Lung (tissue), 12 donors: ENCODE measurements around the gene CASP9. TPM values are rescaled to one million over a fixed set of nuclear protein-coding genes. Genes with fewer than 3 reads are reported as not detected.

Experiments
- ATAC-seq: fragments of 200-7000 bp; cut with Tn5 transposase; one replicate; pipeline ENCODE4 v1.9.1; 2020; ENCODE audit warnings: moderate number of reproducible peaks; ENCODE audit not compliant: insufficient read depth, low FRiP score
- DNase-seq, 3 donors: peaks; one replicate each; pipeline ENCODE4 v3.0.0-alpha.2; 2013 to 2017
- H3K27ac ChIP-seq, 2 donors: one replicate each; pipeline ENCODE4 v1.5.1; 2013; ENCODE audit warnings: mild to moderate bottlenecking in 2 of 2, moderate library complexity in 2 of 2, control low read depth in 1 of 2, inconsistent platforms in 1 of 2, low read depth in 1 of 2, low read length in 1 of 2
- H3K27me3 ChIP-seq, 3 donors: one replicate each; pipeline ENCODE4 v1.5.1; 2013; ENCODE audit warnings: low read length in 2 of 3; ENCODE audit not compliant: control insufficient read depth in 3 of 3, insufficient read depth in 3 of 3
- H3K36me3 ChIP-seq, 4 donors: one replicate each; pipeline ENCODE4 v1.5.1; 2013; ENCODE audit warnings: low read length in 4 of 4, mild to moderate bottlenecking in 1 of 4, moderate library complexity in 1 of 4; ENCODE audit not compliant: control insufficient read depth in 4 of 4, insufficient read depth in 4 of 4
- H3K4me1 ChIP-seq, 5 donors: one replicate each; pipeline ENCODE4 v1.5.1; 2013; ENCODE audit warnings: low read length in 5 of 5, mild to moderate bottlenecking in 2 of 5, moderate library complexity in 1 of 5; ENCODE audit not compliant: control insufficient read depth in 5 of 5, insufficient read depth in 5 of 5
- H3K4me3 ChIP-seq: one replicate; pipeline ENCODE4 v1.5.1; 2013; ENCODE audit warnings: mild to moderate bottlenecking, control low read depth, moderate library complexity
- H3K9ac ChIP-seq, 2 donors: one replicate each; pipeline ENCODE4 v1.5.1; 2013; ENCODE audit warnings: low read length in 2 of 2, control low read depth in 1 of 2; ENCODE audit not compliant: insufficient read depth in 1 of 2
- H3K9me3 ChIP-seq, 4 donors: one replicate each; pipeline ENCODE4 v1.5.1; 2013; ENCODE audit warnings: low read length in 3 of 4, mild to moderate bottlenecking in 1 of 4, moderate library complexity in 1 of 4; ENCODE audit not compliant: control insufficient read depth in 4 of 4, insufficient read depth in 3 of 4
- WGBS, 2 donors: extraction: QIAGEN DNeasy Blood & Tissue Kit; methylation state at CpG; one replicate each; pipeline ENCODE4 v1.1.7; 2013; 5-methylcytosine and 5-hydroxymethylcytosine counted together
- polyA plus RNA-seq, 2 donors: library from polyadenylated mRNA; stranded (reverse); fragments of 200-250 nt; gene quantifications; one replicate each; pipeline ENCODE4 v1.2.1, GENCODE V29; 2013
- total RNA-seq, 2 donors: library from RNA; depleted of rRNA in 1 of 2; stranded (reverse); fragments of >200 nt in 1 of 2; gene quantifications; one replicate each; pipeline ENCODE4 v1.2.1, GENCODE V29; 2014 to 2021
- TF ChIP-seq, protein P1 (sequence below): IDR thresholded peaks from 2 replicates; pipeline ENCODE4 v1.5.1; 2012; ENCODE audit warnings: mild to moderate bottlenecking; ENCODE audit errors: control extremely low read depth, extremely low read depth
- donor health status: control.
- donor health status: control.
- donor health status: Bipolar disorder and iron deficiency.
- donor health status: healthy.
- donor health status: DM: yes; HTN: yes; CAD: no.

Gene CASP9
- total and polyA plus RNA-seq, 4 donors: 13.3 to 16.6 (median 13.8) TPM

DNA sequence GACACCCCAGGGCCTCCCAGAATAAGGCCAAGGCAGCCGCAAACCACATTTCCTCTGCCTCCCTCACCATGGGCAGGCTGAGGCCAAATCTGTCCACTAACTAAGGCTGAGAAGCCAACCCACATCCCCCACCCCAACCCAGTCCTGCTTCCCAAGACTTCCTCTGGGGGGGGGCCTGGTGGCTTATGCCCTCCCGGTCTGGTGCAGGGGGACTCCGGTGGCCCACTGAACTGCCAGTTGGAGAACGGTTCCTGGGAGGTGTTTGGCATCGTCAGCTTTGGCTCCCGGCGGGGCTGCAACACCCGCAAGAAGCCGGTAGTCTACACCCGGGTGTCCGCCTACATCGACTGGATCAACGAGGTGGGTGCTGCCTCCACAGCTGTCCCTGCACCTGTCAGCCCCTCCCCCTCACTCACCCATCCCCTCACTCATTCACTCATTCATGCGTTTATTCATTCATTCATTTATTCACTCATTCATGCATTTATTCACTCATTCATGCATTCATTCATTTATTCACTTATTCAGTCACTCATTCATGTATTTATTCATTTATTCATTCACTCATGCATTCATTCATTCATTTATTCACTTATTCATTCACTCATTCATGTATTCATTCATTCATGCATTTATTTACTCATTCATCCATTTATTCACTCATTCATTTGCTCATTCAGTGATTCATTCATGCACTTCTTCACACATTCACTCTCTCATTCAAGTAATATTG lies 78.5 kb downstream of the CASP9 start:
- 68 to 76% methylated on average over 14 of the region's 14 CpGs for WGBS, 2 donors
- ATAC-seq (no peak), DNase-seq (no peak)
- Histone ChIP-seq H3K9ac (no peak overlapping the region), H3K27me3 (peaks cover 0 to 6% (median 0%) of the 10 kb centered on the region in 3 donors), H3K4me1 (peaks cover 0 to 10% (median 0%) of the 10 kb centered on the region in 5 donors), H3K27ac (no peak overlapping the region), H3K36me3 (no peaks in the 10 kb centered on the region), H3K4me3 (no peak overlapping the region), H3K9me3 (peaks cover 0 to 1% (median 0%) of the 10 kb centered on the region in 4 donors)
- TF ChIP-seq, protein P1, sequence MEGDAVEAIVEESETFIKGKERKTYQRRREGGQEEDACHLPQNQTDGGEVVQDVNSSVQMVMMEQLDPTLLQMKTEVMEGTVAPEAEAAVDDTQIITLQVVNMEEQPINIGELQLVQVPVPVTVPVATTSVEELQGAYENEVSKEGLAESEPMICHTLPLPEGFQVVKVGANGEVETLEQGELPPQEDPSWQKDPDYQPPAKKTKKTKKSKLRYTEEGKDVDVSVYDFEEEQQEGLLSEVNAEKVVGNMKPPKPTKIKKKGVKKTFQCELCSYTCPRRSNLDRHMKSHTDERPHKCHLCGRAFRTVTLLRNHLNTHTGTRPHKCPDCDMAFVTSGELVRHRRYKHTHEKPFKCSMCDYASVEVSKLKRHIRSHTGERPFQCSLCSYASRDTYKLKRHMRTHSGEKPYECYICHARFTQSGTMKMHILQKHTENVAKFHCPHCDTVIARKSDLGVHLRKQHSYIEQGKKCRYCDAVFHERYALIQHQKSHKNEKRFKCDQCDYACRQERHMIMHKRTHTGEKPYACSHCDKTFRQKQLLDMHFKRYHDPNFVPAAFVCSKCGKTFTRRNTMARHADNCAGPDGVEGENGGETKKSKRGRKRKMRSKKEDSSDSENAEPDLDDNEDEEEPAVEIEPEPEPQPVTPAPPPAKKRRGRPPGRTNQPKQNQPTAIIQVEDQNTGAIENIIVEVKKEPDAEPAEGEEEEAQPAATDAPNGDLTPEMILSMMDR: no peak

DNA sequence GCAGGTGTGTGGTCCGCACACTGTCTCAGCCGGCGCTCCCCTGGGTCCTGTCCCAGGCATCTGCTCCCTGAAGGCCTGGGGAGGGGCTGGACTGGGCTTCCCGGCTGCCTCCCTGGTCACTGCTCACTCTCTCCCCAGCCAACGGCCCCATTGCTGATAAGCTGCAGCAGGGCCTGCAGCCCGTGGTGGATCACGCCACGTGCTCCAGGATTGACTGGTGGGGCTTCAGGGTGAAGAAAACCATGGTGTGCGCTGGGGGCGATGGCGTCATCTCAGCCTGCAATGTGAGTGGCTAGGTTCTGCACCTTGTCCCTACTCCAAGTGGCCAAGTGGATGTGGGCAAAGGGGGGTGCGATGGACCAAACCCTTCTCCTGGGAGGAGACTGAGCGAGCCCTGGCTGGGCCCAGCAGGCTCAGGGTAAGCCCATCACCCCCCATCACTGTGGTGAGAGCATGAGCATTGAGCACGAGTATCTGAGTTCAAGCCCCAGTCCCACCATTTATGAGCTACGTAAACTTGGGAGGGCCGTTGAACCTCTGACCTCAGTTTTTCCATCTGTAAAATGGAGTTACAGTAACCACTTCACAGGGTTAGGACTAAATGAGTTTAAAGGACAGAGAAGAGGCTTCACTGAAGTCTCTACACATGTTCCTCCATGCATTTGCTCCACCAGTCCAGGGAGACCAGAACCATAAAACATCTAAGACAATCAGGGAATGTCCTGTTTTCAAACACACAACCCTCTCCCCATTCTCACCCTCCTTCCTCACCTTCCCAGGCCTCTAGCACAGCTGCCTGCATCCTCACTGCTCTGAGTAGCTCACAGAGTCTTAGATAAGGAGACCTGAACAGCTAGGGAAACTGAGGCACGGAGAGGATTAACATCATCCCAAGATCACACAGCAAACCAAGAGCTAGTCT lies 79.3 kb downstream of the CASP9 start:
- Histone ChIP-seq H3K27me3 (peaks cover 0 to 6% (median 0%) of the 10 kb centered on the region in 3 donors), H3K9me3 (peaks cover 0 to 1% (median 0%) of the 10 kb centered on the region in 4 donors), H3K4me1 (peaks cover 0 to 10% (median 0%) of the 10 kb centered on the region in 5 donors), H3K27ac (no peak overlapping the region), H3K36me3 (no peaks in the 10 kb centered on the region), H3K4me3 (no peak overlapping the region), H3K9ac (no peak overlapping the region)
- WGBS, 2 donors: 78 to 84% methylated on average over 17 of the region's 17 CpGs
- ATAC-seq: no peak
- TF ChIP-seq, protein P1: no peak
- DNase-seq: peak in 1 of 3 donors; percentile 28

DNA sequence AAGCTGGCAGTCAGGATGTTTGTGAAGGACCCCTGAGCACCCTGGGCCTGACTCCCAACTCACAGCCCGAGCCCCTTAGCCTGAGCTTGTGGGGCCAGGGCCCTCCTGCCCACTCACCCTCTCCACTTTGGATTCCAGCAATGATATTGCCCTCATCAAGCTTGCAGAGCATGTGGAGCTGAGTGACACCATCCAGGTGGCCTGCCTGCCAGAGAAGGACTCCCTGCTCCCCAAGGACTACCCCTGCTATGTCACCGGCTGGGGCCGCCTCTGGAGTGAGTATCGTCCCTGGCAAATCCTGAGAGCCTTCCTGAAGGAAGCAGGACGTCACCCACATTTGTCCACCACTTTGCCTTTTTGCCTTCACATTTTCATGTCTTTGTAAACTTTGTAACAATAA lies 80.7 kb downstream of the CASP9 start:
- Histone ChIP-seq H3K27ac (no peak overlapping the region), H3K27me3 (peaks cover 0 to 6% (median 0%) of the 10 kb centered on the region in 3 donors), H3K9me3 (no peaks in the 10 kb centered on the region), H3K4me3 (no peak overlapping the region), H3K9ac (no peak overlapping the region), H3K4me1 (peaks cover 0 to 10% (median 0%) of the 10 kb centered on the region in 5 donors), H3K36me3 (no peaks in the 10 kb centered on the region)
- DNase-seq: no peak
- TF ChIP-seq, protein P1: no peak
- ATAC-seq: no peak
- WGBS, 2 donors: 57 to 78% methylated on average over 5 of the region's 5 CpGs
